GM21390 (cell line): ENCODE data around the gene TMEM179B.

ENCODE experiments used
- ATAC-seq: cut with Tn5 transposase; IDR thresholded peaks from one replicate; pipeline ENCODE4 v1.9.1; 2021; ENCODE audit not compliant: unreplicated experiment

Gene TMEM179B

GRCh38 chr11:62831520-62832335 is 44.5 kb downstream of the TMEM179B start, which contains the start of gene STX5:
Gene STX5 (minus strand): TSS chr11:62832051. CDS start chr11:62831243, 808 bp downstream.
- peak; percentile 73 for ATAC-seq

- ATAC-seq = peak; percentile 5
Observed at GRCh38 chr11:62832336-62833234, 45.4 kb downstream of the TMEM179B start, which contains the start of gene TEX54. Gene TEX54 (minus strand): TSS chr11:62832841.

GRCh38 chr11:62835336-62835735 is 48.1 kb downstream of the TMEM179B start:
- no peak for ATAC-seq

GRCh38 chr11:62839050-62839945 is 52.1 kb downstream of the TMEM179B start, which contains the start of gene WDR74:
Gene WDR74 (minus strand): TSS chr11:62839590. CDS start chr11:62839570, 20 bp downstream.
- peak; percentile 50 for ATAC-seq
